Lung (tissue), 12 donors: ENCODE measurements around the gene KCNJ10. TPM values are rescaled to one million over a fixed set of nuclear protein-coding genes. Genes with fewer than 3 reads are reported as not detected.
A peak's percentile ranks its signal among the peaks of the same experiment; 100 is the strongest.

Source experiments
- ATAC-seq: fragments of 200-7000 bp; cut with Tn5 transposase; one replicate; pipeline ENCODE4 v1.9.1; 2020; ENCODE audit warnings: moderate number of reproducible peaks; ENCODE audit not compliant: insufficient read depth, low FRiP score
- DNase-seq, 3 donors: peaks; one replicate each; pipeline ENCODE4 v3.0.0-alpha.2; 2013 to 2017
- H3K27ac ChIP-seq, 2 donors: one replicate each; pipeline ENCODE4 v1.5.1; 2013; ENCODE audit warnings: mild to moderate bottlenecking in 2 of 2, moderate library complexity in 2 of 2, control low read depth in 1 of 2, inconsistent platforms in 1 of 2, low read depth in 1 of 2, low read length in 1 of 2
- H3K27me3 ChIP-seq, 3 donors: one replicate each; pipeline ENCODE4 v1.5.1; 2013; ENCODE audit warnings: low read length in 2 of 3; ENCODE audit not compliant: control insufficient read depth in 3 of 3, insufficient read depth in 3 of 3
- H3K36me3 ChIP-seq, 4 donors: one replicate each; pipeline ENCODE4 v1.5.1; 2013; ENCODE audit warnings: low read length in 4 of 4, mild to moderate bottlenecking in 1 of 4, moderate library complexity in 1 of 4; ENCODE audit not compliant: control insufficient read depth in 4 of 4, insufficient read depth in 4 of 4
- H3K4me1 ChIP-seq, 5 donors: one replicate each; pipeline ENCODE4 v1.5.1; 2013; ENCODE audit warnings: low read length in 5 of 5, mild to moderate bottlenecking in 2 of 5, moderate library complexity in 1 of 5; ENCODE audit not compliant: control insufficient read depth in 5 of 5, insufficient read depth in 5 of 5
- H3K4me3 ChIP-seq: one replicate; pipeline ENCODE4 v1.5.1; 2013; ENCODE audit warnings: mild to moderate bottlenecking, control low read depth, moderate library complexity
- H3K9ac ChIP-seq, 2 donors: one replicate each; pipeline ENCODE4 v1.5.1; 2013; ENCODE audit warnings: low read length in 2 of 2, control low read depth in 1 of 2; ENCODE audit not compliant: insufficient read depth in 1 of 2
- H3K9me3 ChIP-seq, 4 donors: one replicate each; pipeline ENCODE4 v1.5.1; 2013; ENCODE audit warnings: low read length in 3 of 4, mild to moderate bottlenecking in 1 of 4, moderate library complexity in 1 of 4; ENCODE audit not compliant: control insufficient read depth in 4 of 4, insufficient read depth in 3 of 4
- CTCF ChIP-seq: IDR thresholded peaks from 2 replicates; pipeline ENCODE4 v1.5.1; 2012; ENCODE audit warnings: mild to moderate bottlenecking; ENCODE audit errors: control extremely low read depth, extremely low read depth
- WGBS, 2 donors: extraction: QIAGEN DNeasy Blood & Tissue Kit; methylation state at CpG; one replicate each; pipeline ENCODE4 v1.1.7; 2013; 5-methylcytosine and 5-hydroxymethylcytosine counted together
- polyA plus RNA-seq, 2 donors: library from polyadenylated mRNA; stranded (reverse); fragments of 200-250 nt; gene quantifications; one replicate each; pipeline ENCODE4 v1.2.1, GENCODE V29; 2013
- total RNA-seq, 2 donors: library from RNA; depleted of rRNA in 1 of 2; stranded (reverse); fragments of >200 nt in 1 of 2; gene quantifications; one replicate each; pipeline ENCODE4 v1.2.1, GENCODE V29; 2014 to 2021
- donor health status: control.
- donor health status: control.
- donor health status: Bipolar disorder and iron deficiency.
- donor health status: healthy.
- donor health status: DM: yes; HTN: yes; CAD: no.

Gene KCNJ10
- total and polyA plus RNA-seq, 4 donors = 0.02 to 0.37 (median 0.10) TPM

DNA sequence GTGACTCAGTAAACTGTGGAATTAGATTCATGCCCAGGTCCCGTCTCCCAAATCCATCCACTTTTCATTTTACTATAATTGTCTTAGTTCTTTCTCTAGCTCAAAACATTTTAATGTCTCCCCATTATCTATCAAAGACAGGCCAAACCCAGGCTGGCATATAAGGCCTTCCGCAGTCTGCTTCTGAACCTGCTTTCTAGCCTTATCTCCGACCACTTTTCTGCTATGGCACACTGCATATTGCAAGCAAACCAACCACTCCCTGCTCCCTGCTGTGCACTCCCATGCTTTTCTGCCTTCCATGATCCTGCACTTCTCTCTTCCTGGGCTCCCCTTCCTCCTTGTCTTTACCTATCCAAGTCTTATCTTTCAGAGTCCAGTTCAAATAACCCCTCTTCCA, 20.9 kb downstream of the KCNJ10 start:
- ATAC-seq = no peak
- Histone ChIP-seq H3K27me3 (peaks cover 0 to 8% (median 0%) of the 10 kb centered on the region in 3 donors), H3K4me3 (no peak overlapping the region), H3K27ac (no peak overlapping the region), H3K4me1 (peaks cover 0 to 12% (median 10%) of the 10 kb centered on the region in 5 donors), H3K9me3 (no peaks in the 10 kb centered on the region), H3K36me3 (no peaks in the 10 kb centered on the region), H3K9ac (no peak overlapping the region)
- WGBS, 2 donors = 91% methylated on average over 3 of the region's 3 CpGs
- no peak for TF ChIP-seq CTCF
- DNase-seq = no peak

DNA sequence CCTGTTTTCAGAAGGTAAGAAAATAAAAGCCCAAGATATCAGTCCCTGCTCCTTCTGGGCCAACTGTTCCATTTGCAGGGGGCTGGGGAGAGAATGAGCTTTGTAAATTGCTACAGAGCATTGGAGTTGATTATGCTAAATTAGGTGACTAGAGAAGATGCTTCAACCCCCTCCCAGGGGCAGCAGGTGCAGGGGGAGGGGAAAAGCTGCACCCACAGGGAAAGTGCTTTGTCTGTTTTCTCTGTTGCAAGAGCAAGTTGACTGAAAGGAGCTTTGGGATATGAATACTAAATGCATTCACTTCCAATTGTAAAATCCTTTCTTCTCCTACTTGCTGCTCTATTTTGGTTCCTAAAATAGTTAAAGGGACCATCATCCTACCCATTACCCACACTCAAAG, 21.6 kb downstream of the KCNJ10 start:
- H3K4me1 ChIP-seq = peaks cover 0 to 15% (median 11%) of the 10 kb centered on the region in 5 donors
- no peak for ATAC-seq

DNA sequence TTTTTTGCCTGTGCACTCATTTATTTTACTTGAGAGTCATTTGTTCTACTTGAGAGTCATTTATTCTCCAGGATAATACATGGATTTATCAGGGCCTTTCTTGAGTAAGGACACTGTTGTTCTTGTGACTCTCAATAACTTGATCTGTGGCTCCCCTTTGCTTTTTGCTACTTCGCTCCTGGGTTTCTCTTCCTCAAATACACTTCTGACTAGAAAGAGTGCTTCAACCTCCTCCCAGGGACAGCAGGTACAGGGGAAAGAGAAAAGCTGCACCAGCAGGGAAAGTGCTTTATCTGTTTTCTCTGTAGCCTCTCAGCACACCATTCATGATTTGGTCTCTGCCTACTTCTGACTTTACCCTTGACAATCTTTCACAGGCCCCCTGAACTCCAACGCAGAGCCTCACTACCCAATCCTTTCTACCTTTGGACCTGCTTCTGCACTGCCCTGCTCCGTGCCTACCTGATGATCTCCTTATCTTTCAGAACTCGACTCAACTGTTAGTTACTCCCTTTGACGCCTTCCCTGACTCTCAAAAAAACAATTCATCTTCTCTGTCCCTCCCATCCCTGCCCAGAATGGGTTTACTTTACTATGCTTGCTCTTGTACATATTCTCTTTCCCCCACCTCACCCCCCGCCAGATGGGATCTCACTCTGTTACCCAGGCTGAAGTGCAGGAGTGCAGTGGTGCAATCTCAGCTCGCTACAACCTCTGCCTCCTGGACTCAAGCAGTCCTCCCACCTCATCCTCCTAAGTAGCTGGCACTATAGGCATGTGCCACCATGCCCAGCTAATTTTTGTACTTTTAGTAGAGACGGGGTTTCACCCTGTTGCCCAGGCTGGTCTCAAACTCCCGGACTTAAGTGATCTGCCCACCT, 22.6 kb downstream of the KCNJ10 start:
- 69 to 71% methylated on average over 9 of the region's 9 CpGs for WGBS, 2 donors
- Histone ChIP-seq H3K27me3 (peaks cover 0 to 8% (median 0%) of the 10 kb centered on the region in 3 donors), H3K27ac (no peak overlapping the region), H3K9ac (peak overlapping the region in 1 of 2 donors; percentile 17), H3K4me1 (peaks cover 0 to 20% (median 11%) of the 10 kb centered on the region in 5 donors), H3K9me3 (no peaks in the 10 kb centered on the region), H3K36me3 (no peaks in the 10 kb centered on the region), H3K4me3 (no peak overlapping the region)
- TF ChIP-seq CTCF = no peak
- DNase-seq (no peak), ATAC-seq (no peak)

More for the DNA sequence above, 21.6 kb downstream of the KCNJ10 start:
- no peak for TF ChIP-seq CTCF
- H3K36me3 ChIP-seq = no peaks in the 10 kb centered on the region
- no peak overlapping the region for H3K4me3 ChIP-seq
- DNase-seq = no peak
- H3K9ac ChIP-seq = no peak overlapping the region
- peaks cover 0 to 8% (median 0%) of the 10 kb centered on the region in 3 donors for H3K27me3 ChIP-seq
- no peak overlapping the region for H3K27ac ChIP-seq
- H3K9me3 ChIP-seq = no peaks in the 10 kb centered on the region
